SU-DHL-6 (cell line): ENCODE measurements around the gene GCC1.
"Not testable (repeated sequence)": the region's sequence is repeated elsewhere in the genome, so short reads cannot be mapped to it uniquely, and the experiment has no call there.

ENCODE experiments used
- H2AFZ ChIP-seq: fragments of 200-600 bp; sonication (generic); 2 replicates; pipeline ENCODE4 v1.6.1; 2014; ENCODE audit warnings: low read depth, mild to moderate bottlenecking, moderate library complexity, mixed read lengths, antibody characterized with exemption, low read length; ENCODE audit not compliant: severe bottlenecking
- H3F3A ChIP-seq: fragments of 200-600 bp; shearing (Covaris generic); 2 replicates; pipeline ENCODE4 v1.6.0; 2016; ENCODE audit warnings: antibody characterized with exemption, mild to moderate bottlenecking; ENCODE audit not compliant: insufficient read depth
- H3K27ac ChIP-seq: fragments of 200-600 bp; sonication (generic); 2 replicates; pipeline ENCODE4 v1.5.1; 2016; ENCODE audit warnings: low read depth, mild to moderate bottlenecking, low read length, moderate library complexity, mixed read lengths
- H3K27me3 ChIP-seq: fragments of 200-600 bp; sonication (generic), shearing (Covaris generic); 2 replicates; pipeline ENCODE4 v1.6.0; 2014; ENCODE audit warnings: mild to moderate bottlenecking, low read length
- H3K36me3 ChIP-seq: fragments of 200-600 bp; sonication (generic); 2 replicates; pipeline ENCODE4 v1.6.1; 2014; ENCODE audit warnings: mild to moderate bottlenecking, low read length, mixed read lengths
- H3K4me2 ChIP-seq: fragments of 300-600, 200-600 bp; shearing (Covaris generic), sonication (generic); 2 replicates; pipeline ENCODE4 v1.6.0; 2014; ENCODE audit warnings: low read length, low read depth, mild to moderate bottlenecking; ENCODE audit not compliant: poor library complexity, severe bottlenecking
- H3K4me3 ChIP-seq: fragments of 200-600 bp; sonication (generic); 2 replicates; pipeline ENCODE4 v1.5.1; 2014; ENCODE audit warnings: antibody characterized with exemption, low read length, mild to moderate bottlenecking, mixed read lengths; ENCODE audit not compliant: insufficient read depth, poor library complexity, severe bottlenecking
- H3K79me2 ChIP-seq: fragments of 200-600 bp; sonication (generic); 2 replicates; pipeline ENCODE4 v1.6.1; 2014; ENCODE audit warnings: mild to moderate bottlenecking, low read length, moderate library complexity; ENCODE audit not compliant: insufficient read depth
- H3K9ac ChIP-seq: fragments of 200-600 bp; sonication (generic); 2 replicates; pipeline ENCODE4 v1.7.0; 2014; ENCODE audit warnings: mild to moderate bottlenecking, low read length
- H3K9me2 ChIP-seq: fragments of 200-600 bp; sonication (generic); replicated peaks from 2 replicates; pipeline ENCODE4 v1.6.1; 2014; ENCODE audit warnings: low read length; ENCODE audit not compliant: insufficient read depth
- H3K9me3 ChIP-seq: fragments of 200-600 bp; sonication (generic); 2 replicates; pipeline ENCODE4 v1.6.1; 2014; ENCODE audit warnings: low read length, mixed read lengths; ENCODE audit not compliant: insufficient read depth
- H4K20me1 ChIP-seq: fragments of 200-600 bp; sonication (generic); 2 replicates; pipeline ENCODE4 v1.6.1; 2014; ENCODE audit warnings: low read depth, mild to moderate bottlenecking, antibody characterized with exemption, low read length, moderate library complexity, mixed read lengths
- CTCF ChIP-seq: fragments of 200-600 bp; sonication (generic); IDR thresholded peaks from one replicate; pipeline ENCODE4 v1.5.1; 2017; ENCODE audit warnings: antibody characterized with exemption, mild to moderate bottlenecking, low read length, moderate library complexity; ENCODE audit not compliant: insufficient read depth, poor library complexity, severe bottlenecking
- EZH2phosphoT487 ChIP-seq: fragments of 200-600 bp; sonication (generic), shearing (Covaris generic); conservative IDR thresholded peaks from 2 replicates; pipeline ENCODE4 v1.6.1; 2018; ENCODE audit warnings: mild to moderate bottlenecking, antibody characterized with exemption, low read length, moderate library complexity, mixed read lengths

The GCC1 gene

GRCh38 chr7:127578036-127578684, 7.2 kb downstream of the GCC1 start:
- Histone ChIP-seq H3K36me3 (no peaks in the 10 kb centered on the region), H3F3A (no peaks in the 10 kb centered on the region), H3K4me3 (no peak overlapping the region), H4K20me1 (no peaks in the 10 kb centered on the region), H3K9me2 (no peaks in the 10 kb centered on the region), H3K4me2 (no peak overlapping the region), H3K27me3 (no peaks in the 10 kb centered on the region), H3K27ac (no peak overlapping the region), H3K9me3 (no peaks in the 10 kb centered on the region), H2AFZ (no peak overlapping the region), H3K9ac (no peak overlapping the region), H3K79me2 (no peaks in the 10 kb centered on the region; the same call in 1 of the 2 replicates)
- TF ChIP-seq CTCF (no peak), EZH2phosphoT487 (no peak)

GRCh38 chr7:127571741-127572505, 13.5 kb downstream of the GCC1 start:
- Histone ChIP-seq H3F3A (no peaks in the 10 kb centered on the region), H3K27me3 (no peaks in the 10 kb centered on the region), H3K9me3 (no peaks in the 10 kb centered on the region), H3K9ac (no peak overlapping the region), H2AFZ (no peak overlapping the region), H3K27ac (no peak overlapping the region), H3K9me2 (no peaks in the 10 kb centered on the region), H4K20me1 (no peaks in the 10 kb centered on the region), H3K4me3 (no peak overlapping the region), H3K4me2 (no peak overlapping the region), H3K36me3 (no peaks in the 10 kb centered on the region), H3K79me2 (no peaks in the 10 kb centered on the region)
- TF ChIP-seq EZH2phosphoT487 = no peak
- no peak for TF ChIP-seq CTCF

GRCh38 chr7:127568034-127568433, 17.4 kb downstream of the GCC1 start:
- H3K27me3 ChIP-seq, H3K9ac ChIP-seq, H3K9me2 ChIP-seq, H3K4me2 ChIP-seq, H2AFZ ChIP-seq, H3F3A ChIP-seq, H3K36me3 ChIP-seq, H3K79me2 ChIP-seq, H3K27ac ChIP-seq, H4K20me1 ChIP-seq, H3K4me3 ChIP-seq, H3K9me3 ChIP-seq: not testable (repeated sequence)

- no peaks in the 10 kb centered on the region for H3K79me2 ChIP-seq
Observed at GRCh38 chr7:127566242-127566641, 19.2 kb downstream of the GCC1 start.

More at GRCh38 chr7:127566242-127566641, 19.2 kb downstream of the GCC1 start:
- no peak overlapping the region for H2AFZ ChIP-seq
- H3K9me2 ChIP-seq = 0 out of 2 replicates have a peak, but pooled peaks cover 3% of the 10 kb centered on the region
- TF ChIP-seq EZH2phosphoT487 (no peak), CTCF (no peak)
- H3K27me3 ChIP-seq = no peaks in the 10 kb centered on the region
- H4K20me1 ChIP-seq = no peaks in the 10 kb centered on the region
- no peak overlapping the region for H3K4me3 ChIP-seq
- no peak overlapping the region for H3K27ac ChIP-seq
- no peaks in the 10 kb centered on the region for H3K36me3 ChIP-seq
- no peaks in the 10 kb centered on the region for H3K9me3 ChIP-seq
- H3K9ac ChIP-seq = no peak overlapping the region
- H3K4me2 ChIP-seq = no peak overlapping the region
- H3F3A ChIP-seq = no peaks in the 10 kb centered on the region
